Transverse colon (tissue), 4 donors: Measurements from ENCODE around the gene CYTH3. TPM values are rescaled to one million over a fixed set of nuclear protein-coding genes. Genes with fewer than 3 reads are reported as not detected.

Source experiments
- DNase-seq: peaks from one replicate; pipeline ENCODE4 v3.0.0-alpha.2; 2019
- H3K27ac ChIP-seq, 4 donors: fragments of 200-600 bp; sonication (generic); 2 replicates each; pipeline ENCODE4 v1.5.1; 2016 to 2018; ENCODE audit warnings: inconsistent platforms in 4 of 4
- H3K27me3 ChIP-seq: fragments of 200-600 bp; sonication (generic); 2 replicates; pipeline ENCODE4 v1.5.1; 2017; ENCODE audit warnings: inconsistent platforms
- H3K36me3 ChIP-seq, 4 donors: fragments of 200-600 bp; sonication (generic); 2 replicates each; pipeline ENCODE4 v1.5.1; 2017 to 2019; ENCODE audit warnings: inconsistent platforms in 4 of 4
- H3K4me1 ChIP-seq, 4 donors: fragments of 200-600 bp; sonication (generic); 2 replicates each; pipeline ENCODE4 v1.5.1; 2017 to 2020; ENCODE audit warnings: inconsistent platforms in 4 of 4
- H3K4me3 ChIP-seq, 4 donors: fragments of 200-600 bp; sonication (generic); 1 replicate in 1 of 4; 2 replicates in 3 of 4; pipeline versions ENCODE4 v1.5.1 to v1.6.1; 2017 to 2019; ENCODE audit warnings: inconsistent platforms in 4 of 4
- H3K9me3 ChIP-seq, 2 donors: fragments of 200-600 bp; sonication (generic); 2 replicates each; pipeline ENCODE4 v1.5.1; 2017 to 2019; ENCODE audit warnings: inconsistent platforms in 2 of 2
- CTCF ChIP-seq, 5 experiments: fragments of 200-600 bp in 3 of 5; fragments of 450-650 bp in 2 of 5; sonication (generic) in 3 of 5; IDR thresholded peaks; 1 replicate in 2 of 5; 2 replicates in 3 of 5; pipeline ENCODE4 v1.5.1; 2016 to 2017; ENCODE audit warnings: antibody characterized with exemption in 5 of 5, inconsistent platforms in 3 of 5, mild to moderate bottlenecking in 2 of 5, moderate library complexity in 1 of 5
- EP300 ChIP-seq: sonication (generic); formaldehyde crosslinking; IDR thresholded peaks from one replicate; pipeline ENCODE4 v1.6.1; 2017; ENCODE audit warnings: antibody characterized with exemption, low read depth
- POLR2A ChIP-seq: fragments of 450-650 bp; IDR thresholded peaks from one replicate; pipeline ENCODE4 v1.6.1; 2016; ENCODE audit warnings: antibody characterized with exemption, mild to moderate bottlenecking, moderate library complexity
- POLR2AphosphoS5 ChIP-seq, 3 donors: sonication (generic); formaldehyde crosslinking; IDR thresholded peaks; one replicate each; pipeline ENCODE4 v1.6.1; 2016; ENCODE audit warnings: antibody characterized with exemption in 3 of 3
- WGBS, 2 donors: methylation state at CpG; one replicate each; pipeline ENCODE4 v1.1.5; 2018; ENCODE audit warnings: low coverage in 1 of 2; 5-methylcytosine and 5-hydroxymethylcytosine counted together
- in situ Hi-C, 4 donors: fragments of 200-750 bp; cut with MboI; loops; one replicate each; pipeline versions ENCODE4 v1.15.0 to v1.15.1; 2017; ENCODE audit warnings: low sequenced_read_pairs in 3 of 4, low pct_ligation_motif_present in 1 of 4, low pct_unique_long_range_greater_than_20kb in 1 of 4
- intact Hi-C: fragments of 100-400 bp; cut with DNase I; formaldehyde crosslinking; loops from one replicate; pipeline ENCODE4 v1.15.1; 2023; ENCODE audit warnings: low total_unique reads
- small RNA-seq, 4 donors: library from RNA; depleted of rRNA; stranded (forward); fragments of <200 nt; gene quantifications; one replicate each; pipeline ENCODE3, GENCODE V24; 2016
- total RNA-seq, 4 donors: library from RNA; depleted of rRNA; stranded (reverse); fragments of >200 nt; gene quantifications; one replicate each; pipeline ENCODE4 v1.1.0, GENCODE V29; 2016

CYTH3 gene
- total RNA-seq, 4 donors from 2014 or later: 15.0 to 25.4 (median 19.4) TPM

- DNase-seq: no peak
- peaks cover 8 to 9% of the 10 kb centered on the region in 2 donors for H3K9me3 ChIP-seq
- intact Hi-C loops: no loop called here
- TF ChIP-seq CTCF (IDR thresholded peaks at IDR 0.05) (no peak), POLR2A (no peak), POLR2AphosphoS5 (IDR thresholded peaks at IDR 0.05) (no peak), EP300 (no peak)
- no peak overlapping the region for H3K27ac ChIP-seq
- no peak overlapping the region for H3K4me3 ChIP-seq
- in situ Hi-C loops: loop anchor here in 2 of 4 donors (10.0 kb wide), 1 partner anchor 123 kb away; no protein-coding TSS in a partner anchor
- H3K27me3 ChIP-seq: no peaks in the 10 kb centered on the region
- H3K36me3 ChIP-seq: peaks cover 0 to 64% (median 27%) of the 10 kb centered on the region in 4 donors
- no peaks in the 10 kb centered on the region for H3K4me1 ChIP-seq
- 62 to 68% methylated on average over 2 of the region's 2 CpGs for WGBS, 2 donors
Measured at GRCh38 chr7:6117533-6117932, 154.9 kb downstream of the CYTH3 start.

GRCh38 chr7:6116211-6116610 lies 156.2 kb downstream of the CYTH3 start:
- H3K4me3 ChIP-seq: no peak overlapping the region
- intact Hi-C loops: no loop called here
- H3K36me3 ChIP-seq: peaks cover 0 to 55% (median 24%) of the 10 kb centered on the region in 4 donors
- DNase-seq: no peak
- WGBS, 2 donors: 94 to 96% methylated on average over 2 of the region's 2 CpGs
- peaks cover 5 to 6% of the 10 kb centered on the region in 2 donors for H3K9me3 ChIP-seq
- in situ Hi-C loops: loop anchor here in 2 of 4 donors (10.0 kb wide), 1 partner anchor 121 kb away; no protein-coding TSS in a partner anchor
- no peak for TF ChIP-seq POLR2A
- no peak for TF ChIP-seq CTCF (IDR thresholded peaks at IDR 0.05)
- no peak for TF ChIP-seq POLR2AphosphoS5 (IDR thresholded peaks at IDR 0.05)
- TF ChIP-seq EP300: no peak
- no peak overlapping the region for H3K27ac ChIP-seq
- no peaks in the 10 kb centered on the region for H3K4me1 ChIP-seq
- H3K27me3 ChIP-seq: no peaks in the 10 kb centered on the region

Small RNAs within 50 kb of the gene (small RNA-seq; reads per million reads assigned to genes)
- gene RF00019: 0 reads per million in 4 donors

Other genes with a start within 250 kb of the CYTH3 start
- not detected for gene ANKRD61, start 241.2 kb downstream of the CYTH3 start, total RNA-seq
- gene EIF2AK1, start 213.4 kb downstream of the CYTH3 start, total RNA-seq: 100 to 1,000 TPM in 3 of 4 donors, 10 to 100 TPM in 1; 83.8 to 381 (median 260) TPM
- gene USP42, start 167.7 kb downstream of the CYTH3 start, total RNA-seq: 10 to 100 TPM in 3 of 4 donors, 1 to 10 TPM in 1; 9.6 to 19.8 (median 12.0) TPM
- 10 to 100 TPM; 13.4 to 50.7 (median 15.0) TPM for gene FAM220A, start 76.3 kb upstream of the CYTH3 start, total RNA-seq
- gene RAC1, start 101.9 kb upstream of the CYTH3 start, total RNA-seq: 100 to 1,000 TPM; 102 to 196 (median 164) TPM
- gene DAGLB, start 175.3 kb upstream of the CYTH3 start, total RNA-seq: 10 to 100 TPM in 3 of 4 donors, 1 to 10 TPM in 1; 5.2 to 59.1 (median 24.3) TPM
- gene KDELR2, start 211.5 kb upstream of the CYTH3 start, total RNA-seq: 100 to 1,000 TPM in 2 of 4 donors, 10 to 100 TPM in 2; 71.4 to 156 (median 101) TPM